ENCODE measurements around the gene IL22RA1.

The IL22RA1 gene

DNA sequence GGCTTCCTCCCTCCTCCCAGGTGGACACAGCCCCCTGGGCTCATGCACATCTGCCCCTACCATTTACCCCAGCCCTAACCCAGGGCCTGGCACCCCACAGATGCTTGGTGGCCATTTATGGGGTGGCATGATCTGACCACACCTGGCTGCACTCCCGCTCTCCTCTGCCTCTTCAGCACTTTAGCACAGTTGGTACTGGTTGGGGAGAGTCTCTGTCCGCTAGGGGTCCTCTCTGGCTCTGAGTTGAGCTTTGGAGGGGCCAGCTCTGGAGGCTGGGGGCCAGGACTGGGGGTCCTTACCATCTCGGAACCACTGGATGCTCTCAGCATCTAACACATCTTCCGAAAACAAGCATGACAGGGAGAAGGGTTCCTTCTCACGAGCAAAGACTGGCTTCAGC lies 48.4 kb downstream of the IL22RA1 start:
- ChIA-PET CTCF (no interaction called here), POLR2A (no interaction called here)
- no peak overlapping the region for H3K4me3 ChIP-seq (ENCODE audit: low read depth, low read length)
- DNase-seq (ENCODE audit: low read depth, low spot score): no peak
- TF ChIP-seq CTCF (IDR thresholded peaks at IDR 0.05; ENCODE audit: insufficient read depth, low read length, missing control alignments): no peak

GRCh38 chr1:24093732-24094131 lies 49.2 kb downstream of the IL22RA1 start:
- no peak overlapping the region for H3K4me3 ChIP-seq (ENCODE audit: low read depth, low read length)
- DNase-seq (ENCODE audit: low read depth, low spot score): no peak
- no peak for TF ChIP-seq CTCF (IDR thresholded peaks at IDR 0.05; ENCODE audit: insufficient read depth, low read length, missing control alignments)
- CTCF ChIA-PET: no interaction called here
- POLR2A ChIA-PET: no interaction called here

DNA sequence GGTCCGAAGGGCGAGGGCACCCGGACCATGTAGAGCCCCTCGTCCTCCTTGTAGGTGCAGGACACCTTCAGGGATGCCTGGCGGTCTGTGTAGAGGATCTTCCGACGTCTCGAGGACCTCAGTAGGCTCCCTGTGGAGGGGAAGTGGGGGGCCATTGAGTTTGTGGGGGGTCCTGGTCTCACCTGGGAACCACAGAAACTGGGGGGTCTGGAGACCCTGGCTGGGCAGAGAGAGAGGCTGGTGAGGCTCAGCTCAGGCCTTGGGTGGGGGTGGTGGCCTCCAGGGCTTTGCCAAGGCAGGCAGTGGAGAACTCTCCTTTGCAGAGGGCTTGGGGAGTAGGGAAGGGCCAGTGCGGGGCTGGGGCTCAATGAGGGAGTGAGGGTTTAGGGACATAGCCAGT lies 50.0 kb downstream of the IL22RA1 start:
- CTCF ChIA-PET: interaction anchor here (1.0 kb wide), 1 partner anchor 21 kb away, joined by 3 read pairs; no protein-coding TSS in a partner anchor
- POLR2A ChIA-PET: no interaction called here
- no peak for DNase-seq (ENCODE audit: low read depth, low spot score)
- no peak for TF ChIP-seq CTCF (IDR thresholded peaks at IDR 0.05; ENCODE audit: insufficient read depth, low read length, missing control alignments)
- H3K4me3 ChIP-seq (ENCODE audit: low read depth, low read length): no peak overlapping the region

DNA sequence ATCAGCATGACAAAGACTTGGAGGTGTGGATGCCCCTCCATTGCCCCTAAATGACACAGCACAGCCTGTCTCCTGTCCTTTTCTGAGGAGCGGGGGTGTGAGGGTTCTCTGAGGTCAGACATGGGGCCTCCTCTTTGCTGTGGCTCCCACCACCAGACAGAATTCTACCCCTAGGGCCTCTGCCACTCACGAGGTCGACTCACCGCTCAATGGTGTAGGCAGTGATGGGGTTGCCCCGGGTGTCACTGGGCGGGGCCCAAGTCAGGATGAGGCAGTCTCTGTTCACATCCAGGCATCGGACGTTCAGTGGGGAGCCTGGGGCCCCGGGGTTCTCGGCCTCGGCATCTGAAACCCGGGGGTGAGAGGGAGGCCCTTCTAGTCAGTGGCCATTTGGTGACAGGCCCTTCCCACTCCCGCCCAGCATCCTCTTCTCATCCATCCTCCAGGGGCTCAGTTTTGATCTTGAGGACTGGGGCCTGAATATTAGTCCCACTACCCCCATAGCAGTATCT lies 50.9 kb downstream of the IL22RA1 start:
- DNase-seq (ENCODE audit: low read depth, low spot score): no peak

DNA sequence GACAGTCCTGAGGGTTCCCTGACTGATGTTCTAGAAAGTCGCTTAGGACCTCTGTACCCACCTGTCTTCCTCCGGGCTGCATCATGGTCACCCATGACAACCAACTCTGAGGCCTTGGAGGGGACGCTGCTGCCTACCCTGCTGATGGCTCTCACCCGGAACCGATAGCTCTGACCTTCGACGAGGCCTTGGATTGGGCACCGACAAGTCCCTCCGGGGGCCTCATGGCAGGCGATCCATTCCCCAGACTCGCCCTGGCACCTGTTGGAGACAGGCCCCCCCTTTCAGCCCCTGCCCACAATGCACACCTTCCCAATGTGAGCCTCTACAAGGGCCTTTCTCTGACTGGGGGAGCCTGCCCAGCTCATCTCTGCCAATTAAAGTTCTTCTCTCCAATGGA lies 52.2 kb downstream of the IL22RA1 start:
- no peak for DNase-seq (ENCODE audit: low read depth, low spot score)
- POLR2A ChIA-PET: no interaction called here
- no peak overlapping the region for H3K4me3 ChIP-seq (ENCODE audit: low read depth, low read length)
- TF ChIP-seq CTCF (IDR thresholded peaks at IDR 0.05; ENCODE audit: insufficient read depth, low read length, missing control alignments): no peak
- CTCF ChIA-PET: interaction anchor here (1.7 kb wide), 1 partner anchor 20 kb away, joined by 7 read pairs; no protein-coding TSS in a partner anchor

More for the DNA sequence above, 50.9 kb downstream of the IL22RA1 start:
- CTCF ChIA-PET: interaction anchor here (1.0 kb wide), 1 partner anchor 19 kb away, joined by 5 read pairs; no protein-coding TSS in a partner anchor
- POLR2A ChIA-PET: no interaction called here
- H3K4me3 ChIP-seq (ENCODE audit: low read depth, low read length): no peak overlapping the region
- no peak for TF ChIP-seq CTCF (IDR thresholded peaks at IDR 0.05; ENCODE audit: insufficient read depth, low read length, missing control alignments)

- ChIA-PET POLR2A (no interaction called here), CTCF (interaction anchor here (1.7 kb wide), 1 partner anchor 19 kb away, joined by 7 read pairs; no protein-coding TSS in a partner anchor)
- DNase-seq (ENCODE audit: low read depth, low spot score): no peak
- no peak for TF ChIP-seq CTCF (IDR thresholded peaks at IDR 0.05; ENCODE audit: insufficient read depth, low read length, missing control alignments)
- H3K4me3 ChIP-seq (ENCODE audit: low read depth, low read length): no peak overlapping the region
Observed at GRCh38 chr1:24089743-24090555, 53.0 kb downstream of the IL22RA1 start.

Data from AG04449 (cell line).